ENCODE results near the gene PCSK9. TPM values are rescaled to one million over a fixed set of nuclear protein-coding genes. Genes with fewer than 3 reads are reported as not detected.

PCSK9 gene
- total and polyA plus RNA-seq, 2 experiments from 2014 or later, result 77.6 to 327 TPM

DNA sequence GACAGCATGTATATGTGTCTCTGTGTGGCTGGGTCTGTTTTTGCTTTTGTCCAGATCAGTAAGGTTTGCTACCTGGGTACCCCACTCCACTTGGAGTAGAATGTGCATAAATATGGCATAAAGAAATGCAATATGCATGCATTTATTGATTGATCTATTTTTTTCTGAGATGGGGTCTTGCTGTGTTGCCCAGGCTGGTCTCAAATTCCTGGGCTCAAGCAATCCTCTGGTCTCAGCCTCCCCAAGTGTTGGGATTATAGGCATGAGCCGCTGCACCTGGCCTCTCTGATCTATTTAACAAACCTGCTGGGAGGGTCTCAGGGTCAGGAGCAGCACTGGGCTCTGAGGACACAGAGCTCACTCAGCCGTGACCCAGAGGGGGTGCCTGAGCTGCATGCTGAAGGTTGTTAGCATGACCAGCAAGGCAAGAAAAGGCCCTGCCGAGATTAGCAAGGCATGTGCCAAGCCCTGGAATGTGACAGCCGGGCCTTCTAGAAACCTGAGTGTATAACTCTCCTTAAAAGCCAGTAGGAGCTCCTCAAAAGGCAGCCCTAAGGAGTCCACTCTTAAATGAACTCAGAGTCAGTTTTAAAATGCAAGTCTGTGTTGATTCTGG, 22.5 kb downstream of the PCSK9 start:
- H3F3A ChIP-seq (replicated peaks; ENCODE audit: low read depth), result peaks cover 53% of the 10 kb centered on the region
- H3K9me3 Mint-ChIP-seq, result no peaks in the 10 kb centered on the region
- no peak overlapping the region for H3K4me3 Mint-ChIP-seq
- H3K36me3 Mint-ChIP-seq (ENCODE audit: low read depth), result peaks cover 46% of the 10 kb centered on the region
- H2AFZ ChIP-seq, result no peak overlapping the region
- H4K20me1 ChIP-seq (replicated peaks; ENCODE audit: insufficient read depth), result peaks cover 18% of the 10 kb centered on the region
- H3K27me3 ChIP-seq (ENCODE audit: insufficient read depth), result no peaks in the 10 kb centered on the region
- H3K27me3 Mint-ChIP-seq (ENCODE audit: insufficient read depth, low read depth, poor library complexity), result peaks cover 9% of the 10 kb centered on the region
- H3K4me1 Mint-ChIP-seq, result no peaks in the 10 kb centered on the region
- H3K4me3 ChIP-seq, result no peak overlapping the region
- TF ChIP-seq, protein P1, sequence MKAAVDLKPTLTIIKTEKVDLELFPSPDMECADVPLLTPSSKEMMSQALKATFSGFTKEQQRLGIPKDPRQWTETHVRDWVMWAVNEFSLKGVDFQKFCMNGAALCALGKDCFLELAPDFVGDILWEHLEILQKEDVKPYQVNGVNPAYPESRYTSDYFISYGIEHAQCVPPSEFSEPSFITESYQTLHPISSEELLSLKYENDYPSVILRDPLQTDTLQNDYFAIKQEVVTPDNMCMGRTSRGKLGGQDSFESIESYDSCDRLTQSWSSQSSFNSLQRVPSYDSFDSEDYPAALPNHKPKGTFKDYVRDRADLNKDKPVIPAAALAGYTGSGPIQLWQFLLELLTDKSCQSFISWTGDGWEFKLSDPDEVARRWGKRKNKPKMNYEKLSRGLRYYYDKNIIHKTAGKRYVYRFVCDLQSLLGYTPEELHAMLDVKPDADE (IDR thresholded peaks at IDR 0.05), result no peak
- TF ChIP-seq, protein P2, sequence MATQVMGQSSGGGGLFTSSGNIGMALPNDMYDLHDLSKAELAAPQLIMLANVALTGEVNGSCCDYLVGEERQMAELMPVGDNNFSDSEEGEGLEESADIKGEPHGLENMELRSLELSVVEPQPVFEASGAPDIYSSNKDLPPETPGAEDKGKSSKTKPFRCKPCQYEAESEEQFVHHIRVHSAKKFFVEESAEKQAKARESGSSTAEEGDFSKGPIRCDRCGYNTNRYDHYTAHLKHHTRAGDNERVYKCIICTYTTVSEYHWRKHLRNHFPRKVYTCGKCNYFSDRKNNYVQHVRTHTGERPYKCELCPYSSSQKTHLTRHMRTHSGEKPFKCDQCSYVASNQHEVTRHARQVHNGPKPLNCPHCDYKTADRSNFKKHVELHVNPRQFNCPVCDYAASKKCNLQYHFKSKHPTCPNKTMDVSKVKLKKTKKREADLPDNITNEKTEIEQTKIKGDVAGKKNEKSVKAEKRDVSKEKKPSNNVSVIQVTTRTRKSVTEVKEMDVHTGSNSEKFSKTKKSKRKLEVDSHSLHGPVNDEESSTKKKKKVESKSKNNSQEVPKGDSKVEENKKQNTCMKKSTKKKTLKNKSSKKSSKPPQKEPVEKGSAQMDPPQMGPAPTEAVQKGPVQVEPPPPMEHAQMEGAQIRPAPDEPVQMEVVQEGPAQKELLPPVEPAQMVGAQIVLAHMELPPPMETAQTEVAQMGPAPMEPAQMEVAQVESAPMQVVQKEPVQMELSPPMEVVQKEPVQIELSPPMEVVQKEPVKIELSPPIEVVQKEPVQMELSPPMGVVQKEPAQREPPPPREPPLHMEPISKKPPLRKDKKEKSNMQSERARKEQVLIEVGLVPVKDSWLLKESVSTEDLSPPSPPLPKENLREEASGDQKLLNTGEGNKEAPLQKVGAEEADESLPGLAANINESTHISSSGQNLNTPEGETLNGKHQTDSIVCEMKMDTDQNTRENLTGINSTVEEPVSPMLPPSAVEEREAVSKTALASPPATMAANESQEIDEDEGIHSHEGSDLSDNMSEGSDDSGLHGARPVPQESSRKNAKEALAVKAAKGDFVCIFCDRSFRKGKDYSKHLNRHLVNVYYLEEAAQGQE (IDR thresholded peaks at IDR 0.05; ENCODE audit: unreplicated experiment), result no peak
- no peak for TF ChIP-seq STAT1 (IDR thresholded peaks at IDR 0.05; ENCODE audit: unreplicated experiment)
- TF ChIP-seq ZNF331 (CRISPR knock-in tag; IDR thresholded peaks at IDR 0.05; ENCODE audit: low read depth), result no peak
- no peak for TF ChIP-seq NANOG (IDR thresholded peaks at IDR 0.05; ENCODE audit: borderline replicate concordance)
- TF ChIP-seq JUNB (IDR thresholded peaks at IDR 0.05; ENCODE audit: unreplicated experiment), result no peak
- TF ChIP-seq, protein P3, sequence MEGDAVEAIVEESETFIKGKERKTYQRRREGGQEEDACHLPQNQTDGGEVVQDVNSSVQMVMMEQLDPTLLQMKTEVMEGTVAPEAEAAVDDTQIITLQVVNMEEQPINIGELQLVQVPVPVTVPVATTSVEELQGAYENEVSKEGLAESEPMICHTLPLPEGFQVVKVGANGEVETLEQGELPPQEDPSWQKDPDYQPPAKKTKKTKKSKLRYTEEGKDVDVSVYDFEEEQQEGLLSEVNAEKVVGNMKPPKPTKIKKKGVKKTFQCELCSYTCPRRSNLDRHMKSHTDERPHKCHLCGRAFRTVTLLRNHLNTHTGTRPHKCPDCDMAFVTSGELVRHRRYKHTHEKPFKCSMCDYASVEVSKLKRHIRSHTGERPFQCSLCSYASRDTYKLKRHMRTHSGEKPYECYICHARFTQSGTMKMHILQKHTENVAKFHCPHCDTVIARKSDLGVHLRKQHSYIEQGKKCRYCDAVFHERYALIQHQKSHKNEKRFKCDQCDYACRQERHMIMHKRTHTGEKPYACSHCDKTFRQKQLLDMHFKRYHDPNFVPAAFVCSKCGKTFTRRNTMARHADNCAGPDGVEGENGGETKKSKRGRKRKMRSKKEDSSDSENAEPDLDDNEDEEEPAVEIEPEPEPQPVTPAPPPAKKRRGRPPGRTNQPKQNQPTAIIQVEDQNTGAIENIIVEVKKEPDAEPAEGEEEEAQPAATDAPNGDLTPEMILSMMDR (conservative IDR thresholded peaks at IDR 0.05; ENCODE audit: low read depth in 2 of 2), result no peak
- TF ChIP-seq ZNF462 (CRISPR knock-in tag; IDR thresholded peaks at IDR 0.05), result no peak
- no peak for TF ChIP-seq POLR2AphosphoS5 (IDR thresholded peaks at IDR 0.05; ENCODE audit: low read depth)
- TF ChIP-seq EZH2 (IDR thresholded peaks at IDR 0.05; ENCODE audit: low read depth, unreplicated experiment), result no peak
- TF ChIP-seq CREB1 (CRISPR knock-in tag; IDR thresholded peaks at IDR 0.05; ENCODE audit: low read depth), result no peak
- TF ChIP-seq EZH2phosphoT487 (IDR thresholded peaks at IDR 0.05; ENCODE audit: unreplicated experiment), result no peak
- no peak for TF ChIP-seq ZNF114 (CRISPR knock-in tag; IDR thresholded peaks at IDR 0.05)
- H3K27ac ChIP-seq (ENCODE audit: low read depth), result 0 out of 2 replicates have a peak overlapping the region, but pooled peaks have one; percentile 55
- no peaks in the 10 kb centered on the region for H3K79me2 ChIP-seq (replicated peaks; ENCODE audit: insufficient read depth)
- ATAC-seq (no peak), DNase-seq (ENCODE audit: low spot score) (no peak)
- H3K27ac Mint-ChIP-seq, result no peak overlapping the region
- no peak overlapping the region for H3K4me2 ChIP-seq
- H3K4me1 ChIP-seq (ENCODE audit: insufficient read depth), result no peaks in the 10 kb centered on the region
- no peaks in the 10 kb centered on the region for H3K9me2 ChIP-seq (ENCODE audit: insufficient read depth)
- H3K36me3 ChIP-seq (ENCODE audit: insufficient read depth), result peaks cover 60% of the 10 kb centered on the region
